GM23338 (cell line): ENCODE results near the gene DHX32. TPM values are rescaled to one million over a fixed set of nuclear protein-coding genes. Genes with fewer than 3 reads are reported as not detected.

Experiments used
- ATAC-seq: fragments of 200-7000 bp; cut with Tn5 transposase; 3 replicates; pipeline ENCODE4 v1.9.1; 2020
- DNase-seq: peaks from one replicate; pipeline ENCODE4 v3.0.0-alpha.2; 2015; ENCODE audit warnings: low spot score
- H2AFZ ChIP-seq: fragments of 200-600 bp; sonication (generic); 2 replicates; pipeline ENCODE4 v1.8.0; 2016; ENCODE audit warnings: antibody characterized with exemption, mild to moderate bottlenecking, moderate library complexity
- H3F3A ChIP-seq: fragments of 200-600 bp; sonication (generic); replicated peaks from 2 replicates; pipeline ENCODE4 v1.8.0; 2017; ENCODE audit warnings: antibody characterized with exemption, mixed run types, low read depth
- H3K27ac ChIP-seq: fragments of 200-600 bp; sonication (generic); 2 replicates; pipeline ENCODE4 v1.6.1; 2016; ENCODE audit warnings: low read depth
- H3K27me3 ChIP-seq: fragments of 200-600 bp; sonication (generic); 2 replicates; pipeline ENCODE4 v1.8.0; 2016; ENCODE audit warnings: mild to moderate bottlenecking, mixed run types, moderate library complexity; ENCODE audit not compliant: insufficient read depth
- H3K36me3 ChIP-seq: fragments of 200-600 bp; sonication (generic); 2 replicates; pipeline ENCODE4 v1.8.0; 2016; ENCODE audit warnings: mild to moderate bottlenecking; ENCODE audit not compliant: insufficient read depth
- H3K4me1 ChIP-seq: fragments of 200-600 bp; sonication (generic); 2 replicates; pipeline ENCODE4 v1.8.0; 2016; ENCODE audit warnings: mild to moderate bottlenecking, moderate library complexity; ENCODE audit not compliant: insufficient read depth
- H3K4me2 ChIP-seq: fragments of 200-600 bp; sonication (generic); 2 replicates; pipeline ENCODE4 v1.7.1; 2017; ENCODE audit warnings: mixed run types
- H3K4me3 ChIP-seq: fragments of 200-600 bp; sonication (generic); 2 replicates; pipeline ENCODE4 v1.6.1; 2016; ENCODE audit warnings: mixed run types
- H3K79me2 ChIP-seq: fragments of 200-600 bp; sonication (generic); replicated peaks from 2 replicates; pipeline ENCODE4 v1.8.0; 2017; ENCODE audit warnings: mild to moderate bottlenecking; ENCODE audit not compliant: insufficient read depth
- H3K9me2 ChIP-seq: fragments of 200-600 bp; sonication (generic); 2 replicates; pipeline ENCODE4 v1.8.0; 2017; ENCODE audit not compliant: insufficient read depth
- H4K20me1 ChIP-seq: fragments of 200-600 bp; sonication (generic); replicated peaks from 2 replicates; pipeline ENCODE4 v1.8.0; 2017; ENCODE audit warnings: mild to moderate bottlenecking; ENCODE audit not compliant: insufficient read depth
- H3K27ac Mint-ChIP-seq: 2 replicates; pipeline ENCODE4 v1.8.0; 2020; ENCODE audit warnings: inconsistent platforms, mild to moderate bottlenecking, moderate library complexity, mixed read lengths
- H3K27me3 Mint-ChIP-seq: 3 replicates; pipeline ENCODE4 v1.8.0; 2022; ENCODE audit warnings: low read depth, mild to moderate bottlenecking, moderate library complexity, mixed read lengths, inconsistent platforms; ENCODE audit not compliant: insufficient read depth, poor library complexity
- H3K36me3 Mint-ChIP-seq: 3 replicates; pipeline ENCODE4 v1.8.0; 2021; ENCODE audit warnings: low read depth, mild to moderate bottlenecking, inconsistent platforms, moderate library complexity, mixed read lengths
- H3K4me1 Mint-ChIP-seq: 3 replicates; pipeline ENCODE4 v1.8.0; 2020; ENCODE audit warnings: mild to moderate bottlenecking, inconsistent platforms, mixed read lengths
- H3K4me3 Mint-ChIP-seq: 3 replicates; pipeline ENCODE4 v1.8.0; 2021; ENCODE audit warnings: moderate library complexity, mild to moderate bottlenecking, inconsistent platforms, mixed read lengths
- H3K9me3 Mint-ChIP-seq: 3 replicates; pipeline ENCODE4 v1.8.0; 2020; ENCODE audit warnings: moderate library complexity, mild to moderate bottlenecking, inconsistent platforms, mixed read lengths
- CREB1 ChIP-seq: fragments of 250-450 bp; sonication (Bioruptor Pico); IDR thresholded peaks from 2 replicates; pipeline ENCODE4 v1.5.0; 2020; ENCODE audit warnings: low read depth, mild to moderate bottlenecking, moderate library complexity
- CTCF ChIP-seq, 2 experiments: fragments of 200-600 bp in 1 of 2; sonication (generic) in 1 of 2; conservative IDR thresholded peaks; 2 replicates each; pipeline versions ENCODE4 v1.5.1 to v1.6.1; 2016 to 2017; ENCODE audit warnings: antibody characterized with exemption in 2 of 2, low read depth in 2 of 2, mild to moderate bottlenecking in 2 of 2, moderate library complexity in 1 of 2
- ETS1 ChIP-seq: IDR thresholded peaks from 2 replicates; pipeline ENCODE4 v1.6.1; 2016; ENCODE audit warnings: antibody characterized with exemption
- EZH2 ChIP-seq: fragments of 200-600 bp; sonication (generic); IDR thresholded peaks from one replicate; pipeline ENCODE4 v1.8.0; 2017; ENCODE audit warnings: antibody characterized with exemption, mild to moderate bottlenecking, low read depth; ENCODE audit not compliant: unreplicated experiment
- EZH2phosphoT487 ChIP-seq: fragments of 200-600 bp; sonication (generic); IDR thresholded peaks from one replicate; pipeline ENCODE4 v1.8.1; 2018; ENCODE audit warnings: antibody characterized with exemption; ENCODE audit not compliant: unreplicated experiment
- JUNB ChIP-seq: IDR thresholded peaks from one replicate; pipeline ENCODE4 v1.6.1; 2016; ENCODE audit warnings: antibody characterized with exemption; ENCODE audit not compliant: unreplicated experiment
- NANOG ChIP-seq: IDR thresholded peaks from 2 replicates; pipeline ENCODE4 v1.6.1; 2016; ENCODE audit warnings: antibody characterized with exemption, borderline replicate concordance
- POLR2AphosphoS5 ChIP-seq: IDR thresholded peaks from 2 replicates; pipeline ENCODE4 v1.6.1; 2016; ENCODE audit warnings: antibody characterized with exemption, low read depth
- REST ChIP-seq: IDR thresholded peaks from one replicate; pipeline ENCODE4 v1.6.1; 2018; ENCODE audit warnings: antibody characterized with exemption; ENCODE audit not compliant: unreplicated experiment
- STAT1 ChIP-seq: IDR thresholded peaks from one replicate; pipeline ENCODE4 v1.6.1; 2016; ENCODE audit warnings: antibody characterized with exemption; ENCODE audit not compliant: unreplicated experiment
- ZNF114 ChIP-seq: fragments of 250-450 bp; sonication (Bioruptor Pico); IDR thresholded peaks from 2 replicates; pipeline ENCODE4 v1.5.0; 2020; ENCODE audit warnings: mild to moderate bottlenecking, moderate library complexity
- ZNF331 ChIP-seq: fragments of 250-450 bp; sonication (Bioruptor Pico); IDR thresholded peaks from 2 replicates; pipeline ENCODE4 v1.5.0; 2020; ENCODE audit warnings: low read depth, mild to moderate bottlenecking, moderate library complexity
- ZNF462 ChIP-seq: fragments of 250-450 bp; sonication (Bioruptor Pico); IDR thresholded peaks from 2 replicates; pipeline ENCODE4 v1.5.0; 2020; ENCODE audit warnings: mild to moderate bottlenecking, moderate library complexity
- polyA plus RNA-seq: library from polyadenylated mRNA; unstranded; fragments of >200 nt; fragmentation: Nextera tagmentation; extraction: Ambion mirVana; gene quantifications from 2 replicates; pipeline ENCODE4 v1.2.1, GENCODE V29; 2016
- total RNA-seq: library from RNA; depleted of rRNA; stranded (reverse); fragments of >200 nt; shearing (Covaris generic); gene quantifications from 2 replicates; pipeline ENCODE4 v1.2.3, GENCODE V29; 2014

The DHX32 gene
- total and polyA plus RNA-seq, 2 experiments from 2014 or later, result 9.5 to 21.6 TPM

DNA sequence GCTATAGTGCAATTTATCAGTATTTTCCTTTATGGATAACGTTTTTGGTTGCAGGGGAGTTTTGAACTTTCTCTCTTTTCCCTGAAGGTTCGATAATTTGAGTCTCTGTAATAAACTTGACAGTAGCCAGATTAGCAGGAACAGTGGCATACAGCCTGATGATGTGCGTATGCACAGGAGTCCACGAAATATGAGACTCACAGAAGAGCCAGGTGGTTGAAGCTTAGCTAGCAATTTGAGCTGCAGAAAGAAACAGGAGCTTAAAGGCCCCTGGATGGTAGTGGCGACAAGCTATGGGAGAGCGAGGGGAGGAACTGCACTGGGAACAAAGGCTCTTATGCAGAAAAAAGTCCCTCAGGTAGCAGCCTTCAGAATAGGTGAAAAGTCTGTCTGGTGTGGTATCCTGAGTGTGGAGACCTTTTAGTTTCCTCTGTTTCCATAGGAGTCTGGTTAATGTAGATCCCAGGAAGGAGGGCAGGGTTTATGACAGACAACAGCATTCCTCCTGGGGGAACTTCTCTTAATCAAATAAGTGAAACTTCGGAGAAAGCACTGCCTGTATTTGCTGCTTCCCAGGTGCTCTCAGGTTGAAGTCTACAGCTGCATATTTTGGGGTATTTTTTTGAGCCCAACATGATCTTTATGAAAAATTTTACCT, 48.0 kb upstream of the DHX32 start:
- no peak overlapping the region for H2AFZ ChIP-seq
- H3K4me3 Mint-ChIP-seq, result no peak overlapping the region
- H3F3A ChIP-seq, result no peaks in the 10 kb centered on the region
- DNase-seq, result no peak
- H3K27ac ChIP-seq, result no peak overlapping the region
- no peaks in the 10 kb centered on the region for H3K36me3 Mint-ChIP-seq
- H4K20me1 ChIP-seq, result no peaks in the 10 kb centered on the region
- no peaks in the 10 kb centered on the region for H3K4me1 ChIP-seq
- ATAC-seq, result peak; percentile 41; the same call in 1 of the 3 replicates
- H3K27me3 Mint-ChIP-seq, result no peaks in the 10 kb centered on the region
- H3K36me3 ChIP-seq, result no peaks in the 10 kb centered on the region
- TF ChIP-seq CREB1 (CRISPR knock-in tag), result no peak
- TF ChIP-seq ETS1, result no peak
- no peak for TF ChIP-seq JUNB
- TF ChIP-seq STAT1, result no peak
- no peak for TF ChIP-seq POLR2AphosphoS5
- TF ChIP-seq ZNF114 (CRISPR knock-in tag), result no peak
- TF ChIP-seq ZNF331, result no peak
- TF ChIP-seq NANOG, result no peak
- TF ChIP-seq ZNF462, result no peak
- TF ChIP-seq CTCF (conservative IDR thresholded peaks at IDR 0.05; ENCODE audit: low read depth in 2 of 2), result no peak
- TF ChIP-seq REST, result no peak
- no peak for TF ChIP-seq EZH2
- TF ChIP-seq EZH2phosphoT487, result no peak
- H3K4me3 ChIP-seq, result no peak overlapping the region
- peaks cover 3% of the 10 kb centered on the region; the same call in 1 of the 2 replicates for H3K9me2 ChIP-seq
- no peaks in the 10 kb centered on the region for H3K4me1 Mint-ChIP-seq
- no peaks in the 10 kb centered on the region for H3K27me3 ChIP-seq
- H3K79me2 ChIP-seq, result no peaks in the 10 kb centered on the region
- H3K4me2 ChIP-seq, result no peak overlapping the region
- peaks cover 6% of the 10 kb centered on the region; the same call in 2 of the 3 replicates for H3K9me3 Mint-ChIP-seq
- no peak overlapping the region for H3K27ac Mint-ChIP-seq
